ENCODE data around the gene PAXX.

DNA sequence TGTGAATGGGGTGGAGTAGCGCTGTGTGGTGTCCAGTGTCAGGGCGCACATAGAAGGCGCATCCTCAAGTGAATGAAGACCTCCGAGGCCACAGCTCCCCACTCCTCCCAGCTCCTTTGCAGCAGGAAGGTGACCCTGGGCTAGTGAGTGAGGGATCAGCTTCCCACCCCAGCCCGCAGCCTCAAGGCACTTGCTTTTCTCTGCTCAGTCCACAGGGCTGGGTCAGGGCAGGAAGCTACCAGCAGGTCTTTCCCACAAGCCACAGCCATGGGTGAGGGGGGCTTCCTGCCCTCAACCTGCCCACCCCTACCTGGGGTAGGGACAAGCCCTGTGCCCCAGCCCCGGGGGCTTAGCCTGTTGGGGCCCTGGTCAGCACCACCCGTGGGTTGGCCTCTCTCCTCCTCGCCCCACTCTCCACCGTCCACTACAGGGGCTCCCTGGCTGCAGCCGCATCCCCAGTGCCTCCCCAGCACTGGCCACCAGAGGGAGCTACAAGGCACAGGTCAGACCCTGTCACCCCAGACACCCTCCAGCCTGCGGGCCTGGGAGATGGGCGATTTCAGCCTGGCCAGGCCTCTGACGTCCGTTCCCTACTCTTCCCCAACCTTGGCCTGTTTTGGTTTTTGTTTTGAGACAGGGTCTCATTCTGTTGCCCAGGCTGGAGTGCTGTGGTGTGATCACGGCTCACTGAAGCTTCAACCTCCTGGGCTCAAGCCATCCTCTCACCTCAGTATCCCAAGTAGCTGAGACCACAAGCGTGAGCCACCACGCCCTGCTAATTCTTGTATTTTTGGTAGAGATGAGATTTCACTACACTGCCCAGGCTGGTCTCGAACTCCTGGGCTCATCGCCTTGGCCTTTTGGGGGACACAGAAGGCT, 37.1 kb downstream of the PAXX start:
- TF ChIP-seq, protein P1, sequence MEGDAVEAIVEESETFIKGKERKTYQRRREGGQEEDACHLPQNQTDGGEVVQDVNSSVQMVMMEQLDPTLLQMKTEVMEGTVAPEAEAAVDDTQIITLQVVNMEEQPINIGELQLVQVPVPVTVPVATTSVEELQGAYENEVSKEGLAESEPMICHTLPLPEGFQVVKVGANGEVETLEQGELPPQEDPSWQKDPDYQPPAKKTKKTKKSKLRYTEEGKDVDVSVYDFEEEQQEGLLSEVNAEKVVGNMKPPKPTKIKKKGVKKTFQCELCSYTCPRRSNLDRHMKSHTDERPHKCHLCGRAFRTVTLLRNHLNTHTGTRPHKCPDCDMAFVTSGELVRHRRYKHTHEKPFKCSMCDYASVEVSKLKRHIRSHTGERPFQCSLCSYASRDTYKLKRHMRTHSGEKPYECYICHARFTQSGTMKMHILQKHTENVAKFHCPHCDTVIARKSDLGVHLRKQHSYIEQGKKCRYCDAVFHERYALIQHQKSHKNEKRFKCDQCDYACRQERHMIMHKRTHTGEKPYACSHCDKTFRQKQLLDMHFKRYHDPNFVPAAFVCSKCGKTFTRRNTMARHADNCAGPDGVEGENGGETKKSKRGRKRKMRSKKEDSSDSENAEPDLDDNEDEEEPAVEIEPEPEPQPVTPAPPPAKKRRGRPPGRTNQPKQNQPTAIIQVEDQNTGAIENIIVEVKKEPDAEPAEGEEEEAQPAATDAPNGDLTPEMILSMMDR (IDR thresholded peaks at IDR 0.05) = peak; percentile 92
- TF ChIP-seq POLR2AphosphoS5 (IDR thresholded peaks at IDR 0.05; ENCODE audit: low read depth, low read length) (no peak), TCF7L2 (IDR thresholded peaks at IDR 0.05; ENCODE audit: low read depth, low read length) (no peak)

Data from Panc1 (cell line).